Tibial nerve (tissue), 4 donors: Measurements from ENCODE around the gene CCNT2. TPM values are rescaled to one million over a fixed set of nuclear protein-coding genes. Genes with fewer than 3 reads are reported as not detected.

ENCODE experiments used
- DNase-seq, 2 donors: peaks; one replicate each; pipeline ENCODE4 v3.0.0-alpha.2; 2019; ENCODE audit warnings: low spot score in 2 of 2
- H3K27ac ChIP-seq, 4 donors: fragments of 200-600 bp; sonication (generic) in 3 of 4; one replicate each; pipeline ENCODE4 v1.5.1; 2017 to 2019; ENCODE audit warnings: mild to moderate bottlenecking in 1 of 4
- H3K27me3 ChIP-seq, 2 donors: fragments of 200-600 bp; sonication (generic) in 1 of 2; one replicate each; pipeline versions ENCODE4 v1.5.1 to v1.6.0; 2017 to 2019
- H3K36me3 ChIP-seq, 3 donors: fragments of 200-600 bp; sonication (generic); one replicate each; pipeline ENCODE4 v1.5.1; 2018 to 2019
- H3K4me1 ChIP-seq, 4 donors: fragments of 200-600 bp; sonication (generic) in 3 of 4; one replicate each; pipeline ENCODE4 v1.5.1; 2017 to 2019
- H3K4me3 ChIP-seq, 4 donors: fragments of 200-600 bp; sonication (generic) in 3 of 4; one replicate each; pipeline ENCODE4 v1.5.1; 2017 to 2019; ENCODE audit warnings: mild to moderate bottlenecking in 1 of 4, moderate library complexity in 1 of 4
- H3K9me3 ChIP-seq, 4 donors: fragments of 200-600 bp; sonication (generic) in 3 of 4; one replicate each; pipeline ENCODE4 v1.5.1; 2017 to 2019
- CTCF ChIP-seq, 5 experiments: fragments of 200-600 bp in 3 of 5; fragments of 450-650 bp in 2 of 5; sonication (generic) in 3 of 5; IDR thresholded peaks; one replicate each; pipeline ENCODE4 v1.5.1; 2016 to 2019; ENCODE audit warnings: antibody characterized with exemption in 5 of 5, mild to moderate bottlenecking in 3 of 5, moderate library complexity in 2 of 5
- EP300 ChIP-seq, 2 donors: sonication (generic); formaldehyde crosslinking; IDR thresholded peaks; one replicate each; pipeline ENCODE4 v1.6.1; 2017; ENCODE audit warnings: antibody characterized with exemption in 2 of 2, mild to moderate bottlenecking in 1 of 2
- POLR2A ChIP-seq, 2 donors: fragments of 450-650 bp; IDR thresholded peaks; one replicate each; pipeline ENCODE4 v1.6.1; 2017; ENCODE audit warnings: antibody characterized with exemption in 2 of 2, mild to moderate bottlenecking in 2 of 2, moderate library complexity in 2 of 2
- WGBS, 2 donors: methylation state at CpG; one replicate each; pipeline ENCODE4 v1.1.5; 2018; 5-methylcytosine and 5-hydroxymethylcytosine counted together
- total RNA-seq, 4 donors: library from RNA; depleted of rRNA; stranded (reverse); fragments of >200 nt; gene quantifications; one replicate each; pipeline ENCODE4 v1.1.0, GENCODE V29; 2016

The CCNT2 gene
- total RNA-seq, 4 donors from 2014 or later: 29.7 to 45.4 (median 31.9) TPM

GRCh38 chr2:134911400-134911785, 7.2 kb upstream of the CCNT2 start:
- H3K4me3 ChIP-seq: no peak overlapping the region
- H3K27me3 ChIP-seq: no peaks in the 10 kb centered on the region
- H3K9me3 ChIP-seq: peaks cover 0 to 10% (median 1%) of the 10 kb centered on the region in 4 donors
- no peak for TF ChIP-seq EP300 (IDR thresholded peaks at IDR 0.05)
- TF ChIP-seq POLR2A (IDR thresholded peaks at IDR 0.05): no peak
- no peak for TF ChIP-seq CTCF (IDR thresholded peaks at IDR 0.05)
- H3K4me1 ChIP-seq: no peaks in the 10 kb centered on the region
- H3K27ac ChIP-seq: no peak overlapping the region
- DNase-seq: no peak
- 95% methylated on average over 3 of the region's 3 CpGs for WGBS, 2 donors
- no peaks in the 10 kb centered on the region for H3K36me3 ChIP-seq

- H3K4me1 ChIP-seq: peaks cover 0 to 6% (median 2%) of the 10 kb centered on the region in 4 donors
- no peaks in the 10 kb centered on the region for H3K27me3 ChIP-seq
- TF ChIP-seq POLR2A (IDR thresholded peaks at IDR 0.05) (no peak), EP300 (IDR thresholded peaks at IDR 0.05) (no peak), CTCF (IDR thresholded peaks at IDR 0.05) (no peak)
- DNase-seq: no peak
- no peak overlapping the region for H3K4me3 ChIP-seq
- no peak overlapping the region for H3K27ac ChIP-seq
- H3K36me3 ChIP-seq: no peaks in the 10 kb centered on the region
- peaks cover 0 to 10% (median 1%) of the 10 kb centered on the region in 4 donors for H3K9me3 ChIP-seq
Observed at GRCh38 chr2:134912361-134912760, 6.3 kb upstream of the CCNT2 start.

- TF ChIP-seq POLR2A (IDR thresholded peaks at IDR 0.05): no peak
- TF ChIP-seq CTCF (IDR thresholded peaks at IDR 0.05): no peak
- TF ChIP-seq EP300 (IDR thresholded peaks at IDR 0.05): no peak
- no peaks in the 10 kb centered on the region for H3K36me3 ChIP-seq
- peaks cover 0 to 4% (median 1%) of the 10 kb centered on the region in 4 donors for H3K9me3 ChIP-seq
Observed at GRCh38 chr2:134917360-134917865, 1.2 kb upstream of the CCNT2 start.

GRCh38 chr2:134917888-134918525, 615 bp upstream of the CCNT2 start:
- Histone ChIP-seq H3K27ac (peak overlapping the region; percentile 88 to 98 (median 96)), H3K27me3 (no peaks in the 10 kb centered on the region), H3K4me3 (peak overlapping the region; percentile 72 to 94 (median 84)), H3K9me3 (peaks cover 0 to 4% (median 1%) of the 10 kb centered on the region in 4 donors), H3K36me3 (no peaks in the 10 kb centered on the region), H3K4me1 (peaks cover 0 to 45% (median 26%) of the 10 kb centered on the region in 4 donors)
- DNase-seq: peak; percentile 77 to 82
- 0% methylated on average over 37 to 38 of the region's 38 CpGs for WGBS, 2 donors
- TF ChIP-seq CTCF (IDR thresholded peaks at IDR 0.05): peak; percentile 9 to 38 (median 24)
- TF ChIP-seq POLR2A (IDR thresholded peaks at IDR 0.05): peak; percentile 54 to 73
- no peak for TF ChIP-seq EP300 (IDR thresholded peaks at IDR 0.05)

More at GRCh38 chr2:134917360-134917865, 1.2 kb upstream of the CCNT2 start:
- Histone ChIP-seq H3K4me1 (peaks cover 0 to 39% (median 25%) of the 10 kb centered on the region in 4 donors), H3K27ac (peak overlapping the region; percentile 88 to 98 (median 96)), H3K27me3 (no peaks in the 10 kb centered on the region), H3K4me3 (peak overlapping the region; percentile 72 to 94 (median 84))
- 36 to 42% methylated on average over 16 of the region's 16 CpGs for WGBS, 2 donors
- no peak for DNase-seq
